Measurements from ENCODE around the gene SCNN1B.
"Not testable (repeated sequence)": the region's sequence is repeated elsewhere in the genome, so short reads cannot be mapped to it uniquely, and the experiment has no call there.

Gene SCNN1B

GRCh38 chr16:23383881-23384280 is 81.8 kb downstream of the SCNN1B start:
- DNase-seq: no peak

GRCh38 chr16:23384878-23385277 is 82.8 kb downstream of the SCNN1B start:
- no peak for DNase-seq

DNA sequence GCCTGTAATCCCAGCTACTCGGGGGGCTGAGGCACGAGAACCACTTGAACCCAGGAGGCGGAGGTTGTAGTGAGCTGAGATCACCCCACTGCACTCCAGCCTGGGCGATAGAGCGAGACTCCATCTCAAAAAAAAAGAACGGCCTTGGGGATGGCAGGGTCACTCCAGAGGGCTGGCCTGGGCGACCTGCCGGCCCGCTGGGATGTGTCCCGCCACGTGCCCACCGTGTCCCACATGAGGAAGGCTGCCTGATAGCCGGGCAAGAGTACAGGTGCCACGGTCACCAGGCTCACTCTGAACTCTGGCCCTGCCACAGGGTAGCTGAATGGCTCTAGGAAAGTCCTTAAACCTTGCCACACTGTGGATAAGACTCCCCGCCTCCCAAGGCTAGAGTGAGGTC is 83.3 kb downstream of the SCNN1B start:
- DNase-seq: no peak

DNA sequence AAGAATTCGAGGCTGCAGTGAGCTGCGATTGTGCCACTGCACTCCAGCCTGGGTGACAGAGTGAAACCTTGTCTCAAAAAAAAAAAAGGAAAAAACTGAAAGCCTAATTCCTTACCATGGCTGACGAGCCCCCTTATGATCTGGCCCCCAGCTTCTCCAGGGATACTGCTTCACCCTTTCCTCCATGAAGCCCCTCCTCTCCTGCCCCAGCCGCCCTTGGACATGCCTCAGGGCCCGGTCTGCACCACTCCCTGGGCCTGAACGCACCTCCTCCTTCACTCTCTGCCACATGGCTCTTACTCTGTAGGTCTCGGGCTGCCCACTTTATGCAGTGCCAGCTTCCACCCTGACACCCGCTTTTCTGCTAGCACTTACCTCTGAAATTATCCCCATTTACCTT is 85.6 kb downstream of the SCNN1B start:
- DNase-seq: no peak

DNA sequence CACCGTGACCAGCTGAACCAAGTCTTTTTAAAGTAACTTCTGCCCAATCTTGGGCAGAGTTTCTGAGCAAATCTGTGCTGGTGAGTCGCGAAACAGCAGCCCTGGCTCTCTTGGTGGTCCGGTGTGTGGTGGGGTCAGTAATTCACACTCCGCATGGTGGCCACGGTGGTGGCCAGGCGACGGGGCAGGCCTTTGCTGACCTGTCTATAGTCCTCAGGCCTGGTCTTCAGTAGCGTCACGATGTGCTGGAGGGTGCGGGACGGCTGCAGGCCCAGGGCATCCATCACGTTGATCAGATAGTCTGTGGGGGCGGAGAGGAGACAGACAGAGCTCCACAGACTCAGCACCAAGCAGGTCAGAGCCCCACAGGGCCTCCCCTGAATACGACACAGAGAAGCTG is 86.7 kb downstream of the SCNN1B start:
- DNase-seq: no peak

DNA sequence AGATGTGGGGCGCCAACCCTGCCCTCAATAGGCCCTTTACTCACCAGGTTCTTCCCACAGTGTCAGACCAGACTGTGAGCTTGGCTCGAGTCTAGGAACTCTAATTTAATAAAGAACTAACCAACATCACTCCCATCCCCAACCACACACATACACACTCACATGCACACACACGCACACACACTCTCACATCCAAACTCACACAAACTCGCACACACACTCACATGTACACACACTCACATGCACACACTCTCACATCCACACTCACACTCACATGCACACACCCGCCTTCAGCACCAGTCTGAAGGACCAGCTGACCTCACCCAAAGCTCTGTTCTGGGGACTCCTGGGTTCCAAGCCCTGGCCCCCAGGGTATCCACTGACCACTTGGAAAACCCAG is 87.1 kb downstream of the SCNN1B start:
- DNase-seq: no peak

DNA sequence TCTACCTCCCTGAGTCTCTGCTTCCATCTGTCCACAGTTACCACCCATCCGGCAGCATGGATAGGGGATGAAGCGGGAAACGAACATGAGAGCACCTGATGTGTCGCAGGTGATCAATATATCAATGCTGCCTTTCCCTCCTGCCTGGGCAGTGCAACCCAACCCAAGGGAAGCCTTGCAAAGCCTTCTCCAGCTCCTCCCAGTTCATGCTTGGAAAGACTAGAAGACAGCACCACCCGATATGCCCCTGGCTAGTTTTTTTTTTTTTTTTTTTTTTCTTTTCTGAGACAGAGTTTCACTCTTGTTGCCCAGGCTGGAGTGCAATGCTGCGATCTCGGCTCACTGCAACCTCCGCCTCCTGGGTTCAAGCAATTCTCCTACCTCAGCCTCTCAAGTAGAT is 87.8 kb downstream of the SCNN1B start:
- not testable (repeated sequence) for DNase-seq

DNA sequence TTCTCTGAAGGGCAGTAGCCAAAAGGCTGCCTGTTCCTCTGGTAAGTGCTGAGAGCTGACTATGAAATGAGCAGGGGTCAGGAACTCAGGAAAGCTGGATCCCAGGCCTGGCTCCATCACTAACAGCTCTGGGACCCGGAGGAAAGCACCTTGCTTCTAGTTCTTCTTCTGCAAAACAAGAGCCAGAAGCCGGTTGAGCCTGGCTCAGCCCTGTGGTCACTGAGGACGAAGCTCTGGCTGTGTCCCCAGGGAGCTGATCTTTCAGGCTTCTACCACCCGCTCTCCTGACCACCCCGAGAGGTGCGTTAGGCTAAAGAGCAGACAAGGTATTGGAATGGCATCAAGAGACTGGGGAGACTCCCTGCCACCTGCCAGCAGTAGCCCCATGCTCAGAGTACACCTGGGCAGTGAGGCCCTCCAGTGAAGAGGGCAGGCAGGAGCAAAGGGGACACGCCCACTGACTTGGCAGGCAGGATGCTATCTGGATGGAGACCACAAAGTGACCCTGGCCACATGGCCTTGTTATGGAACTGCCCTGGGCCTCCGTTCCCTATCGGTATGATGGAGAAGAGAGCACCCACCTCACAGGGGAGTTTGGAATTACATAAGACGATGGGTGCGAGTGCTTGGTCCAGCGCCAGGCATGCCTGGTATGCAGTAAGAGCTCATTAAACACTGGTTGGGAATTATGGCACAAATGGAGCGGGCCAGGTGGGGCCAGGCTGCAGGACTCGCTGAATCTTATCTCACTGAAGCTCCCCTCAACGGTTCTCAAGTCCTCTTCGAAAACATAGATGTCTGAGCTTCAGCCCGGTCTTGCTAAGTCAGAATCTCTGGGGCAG is 89.5 kb downstream of the SCNN1B start:
- DNase-seq: no peak

DNA sequence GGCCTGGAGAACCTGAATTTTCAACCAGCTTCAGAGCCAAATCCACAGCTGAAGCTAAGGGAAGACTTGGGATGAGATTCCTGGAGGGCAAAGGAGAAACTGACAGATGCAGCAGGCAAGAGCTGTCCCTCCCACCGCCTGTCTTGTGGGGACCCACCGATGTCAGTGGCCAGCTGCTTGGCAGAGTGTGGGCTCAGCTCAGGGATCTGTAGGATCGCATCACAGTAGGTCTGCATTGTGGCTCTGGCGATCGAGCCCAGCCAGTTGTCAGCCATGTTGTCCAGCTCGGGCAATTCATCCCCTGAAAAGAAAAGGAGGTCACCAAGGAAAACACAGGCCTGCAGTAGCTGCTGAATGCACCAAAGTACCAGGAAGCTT is 90.1 kb downstream of the SCNN1B start:
- DNase-seq: no peak

DNA sequence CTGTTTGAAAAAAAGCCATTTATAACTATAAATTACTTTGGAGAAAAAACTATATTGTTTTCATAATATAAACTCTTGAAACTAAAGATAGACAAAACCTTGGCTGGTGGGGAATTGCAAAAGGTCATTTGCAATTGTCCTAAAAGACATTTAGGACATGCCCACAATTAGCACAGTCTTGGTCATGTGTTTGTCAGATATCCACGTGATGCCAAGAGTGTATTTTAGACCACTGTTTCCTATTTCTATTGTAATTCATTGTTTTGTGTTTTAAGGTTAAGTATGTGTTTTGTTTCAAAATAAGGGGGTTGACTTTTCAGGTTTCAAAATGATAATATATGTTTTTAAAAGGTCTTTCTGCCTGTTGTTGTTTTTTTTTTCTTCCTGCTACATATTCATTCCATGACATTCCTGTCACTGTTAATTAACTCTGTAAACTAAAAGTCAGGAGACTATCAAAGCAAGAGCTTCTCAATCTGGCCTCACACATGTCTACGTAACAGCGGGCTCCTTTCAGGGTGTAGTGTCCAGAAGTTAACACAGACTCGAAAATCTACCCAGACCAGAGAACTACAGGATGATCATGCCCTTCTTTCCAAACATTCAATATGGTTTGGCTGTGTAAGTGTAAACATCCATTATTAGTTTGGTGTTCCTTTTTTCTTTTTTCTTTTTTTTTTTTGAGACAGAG is 92.2 kb downstream of the SCNN1B start:
- DNase-seq: no peak

GRCh38 chr16:23395732-23396131 is 93.6 kb downstream of the SCNN1B start:
- no peak for DNase-seq

DNA sequence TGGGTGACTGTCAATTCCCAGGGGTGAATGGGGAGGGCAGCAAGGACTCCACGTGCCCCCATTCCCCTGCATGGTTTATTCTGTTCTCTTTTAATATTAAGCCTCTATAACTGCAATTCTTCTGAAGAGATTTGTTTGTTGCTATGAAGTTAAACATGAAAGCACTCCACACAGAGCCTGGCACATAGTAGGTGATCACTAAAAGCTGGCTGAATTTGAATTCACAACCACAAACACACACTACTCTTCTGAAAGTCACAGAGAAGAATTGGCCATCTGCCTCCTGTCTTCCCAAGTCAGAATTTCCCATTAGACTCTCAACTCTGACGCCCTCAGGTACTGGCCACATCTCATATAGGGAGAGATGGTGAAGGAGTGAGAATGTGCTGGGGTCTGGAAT is 95.4 kb downstream of the SCNN1B start:
- no peak for DNase-seq

DNA sequence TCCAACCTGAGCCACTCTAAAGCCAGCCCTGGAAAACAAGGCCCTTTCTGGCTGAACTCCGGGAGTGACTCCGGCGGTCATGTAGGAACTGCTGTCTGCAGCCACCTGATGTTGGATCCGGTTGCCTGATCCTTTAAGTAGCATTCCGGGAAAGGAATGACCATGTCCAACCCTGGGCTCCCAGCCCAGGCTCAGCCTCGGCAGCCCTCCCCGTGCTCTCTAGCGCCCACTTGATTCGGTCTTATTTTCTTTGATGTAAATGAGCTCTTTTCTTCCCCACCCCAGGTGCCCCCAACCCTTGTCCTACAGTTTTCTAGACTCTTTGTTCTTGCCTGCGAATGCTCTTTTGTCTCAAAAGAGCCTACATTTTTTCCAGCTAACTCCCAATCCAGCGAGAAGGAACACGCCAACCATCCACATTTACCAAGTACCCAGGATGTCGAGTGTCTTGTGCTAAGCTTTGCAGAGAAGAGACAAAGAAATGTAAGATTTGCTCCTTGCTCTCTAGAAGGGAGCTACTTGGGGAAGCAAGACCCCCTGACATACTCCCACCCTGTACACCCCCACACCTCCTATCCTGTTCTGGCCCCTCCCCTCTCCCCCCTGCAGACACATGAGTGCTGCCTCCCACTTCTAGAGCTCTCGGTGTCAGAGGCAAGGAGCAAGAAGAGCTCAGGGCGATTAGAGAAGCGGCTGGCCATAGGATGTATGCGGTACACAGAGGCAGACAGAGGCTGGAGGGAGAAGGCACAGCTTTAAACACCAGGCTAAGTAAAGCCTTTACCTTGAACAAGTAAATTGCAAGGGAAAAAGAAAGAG is 97.1 kb downstream of the SCNN1B start:
- no peak for DNase-seq

DNA sequence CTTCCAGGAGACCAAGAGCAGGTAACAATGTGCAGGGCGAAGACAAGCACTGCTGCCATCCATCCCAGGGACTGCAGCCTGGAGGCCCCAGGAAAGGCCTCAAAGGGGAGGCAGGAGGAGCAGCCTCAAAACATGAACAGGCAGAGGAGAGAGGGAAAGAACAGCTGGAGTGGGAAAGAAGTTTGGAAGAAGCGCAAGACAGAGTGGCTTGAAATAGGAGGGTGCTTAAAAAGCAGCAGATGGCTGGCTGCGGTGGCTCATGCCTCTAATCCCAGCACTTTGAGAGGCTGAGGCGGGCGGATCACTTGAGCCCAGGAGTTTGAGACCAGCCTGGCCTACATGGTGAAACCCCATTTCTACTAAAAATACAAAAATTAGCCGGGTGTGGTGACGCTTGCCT is 98.3 kb downstream of the SCNN1B start:
- DNase-seq: not testable (repeated sequence)

- DNase-seq: no peak
Measured at GRCh38 chr16:23401139-23401538, 99.0 kb downstream of the SCNN1B start.

DNA sequence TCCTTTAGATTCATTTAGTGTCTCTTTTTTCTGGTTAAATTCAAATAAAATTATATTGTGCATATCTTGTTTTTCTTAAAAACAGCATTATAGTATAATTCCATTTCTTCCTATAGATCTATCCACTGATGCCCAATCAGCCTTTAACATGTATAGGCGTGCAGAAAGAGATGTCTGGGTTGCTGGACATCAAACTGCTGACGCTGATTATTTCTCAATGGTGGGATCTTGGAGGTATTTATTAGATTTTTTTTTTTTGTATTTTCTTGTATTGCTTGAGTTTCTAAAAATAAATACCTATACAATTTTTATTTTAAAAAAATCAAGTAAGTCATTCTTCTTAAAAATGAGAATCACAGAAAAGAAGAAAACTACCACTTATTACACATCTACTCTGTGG is 100.0 kb downstream of the SCNN1B start:
- DNase-seq: no peak

GRCh38 chr16:23403547-23403946 is 101.4 kb downstream of the SCNN1B start:
- DNase-seq: no peak

GRCh38 chr16:23406024-23406423 is 103.9 kb downstream of the SCNN1B start:
- no peak for DNase-seq

- no peak for DNase-seq
Measured at GRCh38 chr16:23406546-23407240, 104.6 kb downstream of the SCNN1B start.

DNA sequence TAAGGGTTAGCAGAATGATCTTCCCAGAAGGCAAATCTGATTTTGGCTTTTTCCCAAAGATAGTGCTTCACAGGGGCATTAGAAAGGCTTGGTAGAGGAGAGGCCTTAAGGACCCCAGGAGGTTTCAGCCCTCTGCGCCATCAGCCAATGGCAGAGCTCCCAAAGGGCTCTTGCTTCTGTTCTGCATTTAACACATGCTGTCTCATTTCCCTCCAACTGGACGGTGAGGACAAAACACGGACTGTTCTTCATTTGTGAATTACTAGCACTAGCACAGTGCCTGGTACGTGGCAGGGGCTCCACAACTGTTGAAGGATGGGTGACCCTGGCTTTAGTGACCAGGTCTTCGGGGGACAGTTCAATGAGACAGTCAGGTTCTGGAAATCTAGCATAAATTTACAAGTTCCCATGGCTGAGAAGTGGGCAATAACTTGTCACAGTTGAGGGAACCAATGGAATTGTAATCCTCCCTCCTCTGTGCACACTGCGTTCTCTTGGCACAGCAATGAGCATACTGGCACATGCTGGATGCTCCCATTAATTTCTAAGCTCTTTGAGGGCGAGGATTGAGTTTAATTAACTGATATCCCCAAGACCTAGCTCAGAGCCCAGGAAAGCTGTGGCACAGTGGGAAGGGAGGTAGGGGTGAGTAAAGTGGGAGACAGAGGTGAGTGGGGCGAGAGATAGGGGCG is 105.5 kb downstream of the SCNN1B start:
- DNase-seq: no peak

DNA sequence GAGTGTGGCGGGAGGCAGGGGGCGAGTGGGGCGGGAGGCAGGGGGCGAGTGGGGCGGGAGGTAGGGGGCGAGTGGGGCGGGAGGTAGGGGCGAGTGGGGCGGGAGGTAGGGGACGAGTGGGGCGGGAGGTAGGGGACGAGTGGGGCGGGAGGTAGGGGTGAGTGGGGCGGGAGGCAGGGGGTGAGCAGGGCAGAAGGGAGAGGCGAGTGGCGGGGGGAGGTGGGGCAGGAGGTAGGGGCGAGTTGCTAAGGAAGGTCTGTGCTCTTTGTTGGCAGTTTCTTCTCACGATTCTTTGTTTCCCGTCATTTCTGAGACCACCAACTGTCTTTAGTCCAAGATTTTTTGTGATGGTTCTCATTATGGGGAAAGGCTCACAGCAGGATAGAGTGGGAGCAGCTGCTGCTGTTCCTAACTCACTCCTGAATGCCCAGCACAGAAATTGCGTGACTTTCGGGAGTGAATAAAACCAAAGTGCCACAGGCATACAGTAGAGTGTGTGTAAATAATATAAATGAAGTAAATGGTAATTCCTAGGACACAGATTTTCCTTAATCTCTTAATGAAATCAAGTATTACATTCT is 106.2 kb downstream of the SCNN1B start:
- no peak for DNase-seq

DNA sequence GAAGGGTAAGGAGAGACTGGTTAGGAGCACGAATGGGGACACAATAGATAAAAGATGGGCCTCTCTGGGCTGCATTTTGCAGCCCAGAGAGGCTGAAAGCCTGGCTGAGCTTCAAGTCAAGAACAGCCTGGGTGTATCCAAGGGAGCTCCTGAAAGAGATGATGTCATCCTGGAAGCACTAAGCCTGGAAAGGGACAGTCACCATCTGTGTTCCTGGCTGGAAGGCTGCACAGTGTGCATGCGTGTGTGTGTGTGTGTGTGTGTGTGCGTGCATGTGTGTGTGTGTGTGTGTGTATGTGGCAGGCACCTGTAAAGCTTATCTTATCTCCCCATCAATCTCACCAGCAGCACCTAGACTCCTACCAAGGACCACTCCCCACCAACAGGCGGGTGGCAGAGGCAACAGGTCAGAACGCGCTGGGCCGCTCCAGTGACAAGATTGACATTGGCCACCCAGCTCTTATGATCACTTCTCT is 106.8 kb downstream of the SCNN1B start:
- DNase-seq: no peak

Data from suppressor macrophage treated with lipopolysaccharide for 1 hour (primary cell).